ENCODE results near the gene TMSB15C.

TMSB15C gene

DNA sequence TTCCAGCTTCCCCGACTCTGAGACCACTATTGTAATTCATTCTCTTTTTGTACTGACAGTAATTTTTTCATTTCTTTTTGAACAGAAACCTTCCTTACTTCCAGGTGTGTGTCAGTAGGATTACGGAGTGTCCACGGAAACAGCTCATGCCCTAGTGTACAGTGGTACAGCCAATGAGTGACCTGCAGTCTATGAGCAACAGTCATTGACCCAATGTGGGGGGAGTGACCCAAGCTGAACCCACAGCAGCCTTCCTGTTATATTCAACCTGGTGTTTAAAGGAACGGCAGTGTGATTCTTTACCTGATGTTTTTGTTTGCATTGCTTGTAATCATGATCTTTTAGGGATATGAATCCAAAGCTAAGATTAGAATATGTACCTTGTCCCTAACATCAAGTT, 35.0 kb downstream of the TMSB15C start:
- DNase-seq: no peak

DNA sequence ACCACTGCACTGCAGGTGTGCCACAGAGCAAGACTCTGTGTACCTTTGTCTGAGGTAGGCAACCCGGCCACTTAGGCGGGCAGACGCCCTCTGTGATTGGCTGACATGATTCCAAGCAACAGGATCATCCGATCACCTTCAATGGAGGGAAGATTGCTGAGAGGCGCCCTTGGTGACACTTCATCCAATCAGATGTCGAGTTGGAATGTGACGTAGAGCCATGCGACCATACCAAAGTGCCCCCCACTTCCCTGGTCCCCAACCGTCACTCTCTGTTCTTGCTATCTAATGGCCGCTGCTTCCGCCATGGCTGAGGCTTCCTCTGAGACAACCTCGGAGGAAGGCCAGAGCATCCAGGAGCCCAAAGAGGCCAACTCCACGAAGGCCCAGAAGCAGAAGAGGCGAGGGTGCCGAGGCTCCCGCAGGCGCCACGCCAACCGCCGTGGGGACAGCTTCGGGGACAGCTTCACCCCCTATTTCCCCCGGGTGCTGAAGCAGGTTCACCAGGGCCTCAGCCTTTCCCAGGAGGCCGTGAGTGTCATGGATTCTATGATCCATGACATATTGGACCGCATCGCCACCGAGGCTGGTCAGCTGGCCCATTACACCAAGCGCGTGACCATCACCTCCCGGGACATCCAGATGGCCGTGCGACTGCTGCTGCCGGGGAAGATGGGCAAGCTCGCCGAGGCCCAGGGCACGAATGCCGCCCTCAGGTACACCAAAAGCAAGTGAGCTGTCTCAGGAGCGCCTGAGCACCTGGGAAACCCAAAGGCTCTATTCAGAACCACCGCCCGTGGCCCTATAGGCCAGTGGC, 36.1 kb downstream of the TMSB15C start, which contains the start of gene H2BW2:
H2BW2 (plus strand) TSS at position 268 of the 817 bp plus-strand sequence; CDS start at position 307, 39 bp downstream.
- DNase-seq: no peak
